NT2/D1 (cell line): ENCODE measurements around the gene AMDHD1.

ENCODE experiments used
- DNase-seq: peaks from one replicate; pipeline ENCODE4 v3.0.0-alpha.2; 2011; ENCODE audit warnings: low read depth, low spot score
- H3K27me3 ChIP-seq: 2 replicates; pipeline ENCODE4 v1.6.0; 2011; ENCODE audit warnings: mild to moderate bottlenecking; ENCODE audit not compliant: insufficient read length, insufficient read depth
- H3K36me3 ChIP-seq: 2 replicates; pipeline ENCODE4 v1.6.1; 2011; ENCODE audit warnings: mild to moderate bottlenecking, low read length, mixed read lengths; ENCODE audit not compliant: insufficient read depth, insufficient read length
- H3K4me1 ChIP-seq: 2 replicates; pipeline ENCODE4 v1.5.1; 2011; ENCODE audit not compliant: insufficient read depth, insufficient read length
- H3K4me3 ChIP-seq: 2 replicates; pipeline ENCODE4 v1.5.1; 2011; ENCODE audit warnings: low read depth; ENCODE audit not compliant: insufficient read length
- H3K9ac ChIP-seq: 2 replicates; pipeline ENCODE4 v1.6.0; 2011; ENCODE audit warnings: low read depth; ENCODE audit not compliant: insufficient read length
- H3K9me3 ChIP-seq: 2 replicates; pipeline ENCODE4 v1.5.1; 2011; ENCODE audit warnings: mild to moderate bottlenecking, low read length; ENCODE audit not compliant: insufficient read depth
- SUZ12 ChIP-seq: IDR thresholded peaks from 2 replicates; pipeline ENCODE4 v1.6.1; 2011; ENCODE audit not compliant: insufficient read length, insufficient read depth; ENCODE audit errors: extremely low read depth
- YY1 ChIP-seq: IDR thresholded peaks from 2 replicates; pipeline ENCODE4 v1.6.1; 2011; ENCODE audit not compliant: insufficient read length, insufficient read depth
- ZNF274 ChIP-seq: IDR thresholded peaks from 2 replicates; pipeline ENCODE4 v1.6.1; 2011; ENCODE audit warnings: mild to moderate bottlenecking, low read depth, low read length

Gene AMDHD1

GRCh38 chr12:95943330-95943842, at the start of gene AMDHD1:
AMDHD1 (plus strand) TSS chr12:95943331; CDS start chr12:95943399, 68 bp downstream.
- DNase-seq = peak; percentile 56
- no peaks in the 10 kb centered on the region for H3K36me3 ChIP-seq

GRCh38 chr12:95896846-95897245, 46.3 kb upstream of the AMDHD1 start:
- H3K9ac ChIP-seq = no peak overlapping the region
- H3K27me3 ChIP-seq = no peaks in the 10 kb centered on the region
- H3K4me1 ChIP-seq = no peaks in the 10 kb centered on the region
- DNase-seq = no peak
- no peak overlapping the region for H3K4me3 ChIP-seq
- H3K9me3 ChIP-seq = no peaks in the 10 kb centered on the region
- TF ChIP-seq YY1 (no peak), SUZ12 (no peak)
- H3K36me3 ChIP-seq = no peaks in the 10 kb centered on the region

More at GRCh38 chr12:95943330-95943842, at the start of gene AMDHD1:
- TF ChIP-seq YY1 (no peak), ZNF274 (no peak), SUZ12 (no peak)
- no peaks in the 10 kb centered on the region for H3K9me3 ChIP-seq
- peak within 1 kb of the TSS; percentile 92 for H3K9ac ChIP-seq
- H3K27me3 ChIP-seq = peaks cover 14% of the 10 kb centered on the region
- no peaks in the 10 kb centered on the region for H3K4me1 ChIP-seq
- peak within 1 kb of the TSS; percentile 83 for H3K4me3 ChIP-seq

- TF ChIP-seq ZNF274 (no peak), SUZ12 (no peak), YY1 (no peak)
- no peak overlapping the region for H3K9ac ChIP-seq
- DNase-seq = no peak
Measured at GRCh38 chr12:95898081-95898480, 45.0 kb upstream of the AMDHD1 start.

GRCh38 chr12:95908573-95908972, 34.6 kb upstream of the AMDHD1 start:
- H3K4me3 ChIP-seq = no peak overlapping the region
- no peaks in the 10 kb centered on the region for H3K27me3 ChIP-seq
- TF ChIP-seq ZNF274 (no peak), SUZ12 (no peak), YY1 (no peak)
- H3K36me3 ChIP-seq = no peaks in the 10 kb centered on the region
- no peaks in the 10 kb centered on the region for H3K4me1 ChIP-seq
- H3K9ac ChIP-seq = no peak overlapping the region
- peaks cover 8% of the 10 kb centered on the region; the same call in 1 of the 2 replicates for H3K9me3 ChIP-seq
- DNase-seq = no peak

More at GRCh38 chr12:95898081-95898480, 45.0 kb upstream of the AMDHD1 start:
- Histone ChIP-seq H3K36me3 (no peaks in the 10 kb centered on the region), H3K4me3 (no peak overlapping the region), H3K27me3 (no peaks in the 10 kb centered on the region), H3K4me1 (no peaks in the 10 kb centered on the region), H3K9me3 (peaks cover 7% of the 10 kb centered on the region)

GRCh38 chr12:95909871-95910270, 33.3 kb upstream of the AMDHD1 start:
- H3K27me3 ChIP-seq = no peaks in the 10 kb centered on the region
- TF ChIP-seq YY1 = no peak
- TF ChIP-seq SUZ12 = no peak
- no peak for TF ChIP-seq ZNF274
- DNase-seq = no peak
- no peak overlapping the region for H3K9ac ChIP-seq
- no peaks in the 10 kb centered on the region for H3K4me1 ChIP-seq
- H3K4me3 ChIP-seq = no peak overlapping the region
- H3K9me3 ChIP-seq = 0 out of 2 replicates have a peak, but pooled peaks cover 7% of the 10 kb centered on the region
- H3K36me3 ChIP-seq = no peaks in the 10 kb centered on the region

- no peaks in the 10 kb centered on the region for H3K9me3 ChIP-seq
- H3K4me1 ChIP-seq = no peaks in the 10 kb centered on the region
- H3K27me3 ChIP-seq = no peaks in the 10 kb centered on the region
- DNase-seq = peak; percentile 28
- H3K36me3 ChIP-seq = no peaks in the 10 kb centered on the region
- no peak overlapping the region for H3K4me3 ChIP-seq
- no peak for TF ChIP-seq SUZ12
- no peak for TF ChIP-seq YY1
- no peak for TF ChIP-seq ZNF274
- no peak overlapping the region for H3K9ac ChIP-seq
Measured at GRCh38 chr12:95918194-95918993, 24.7 kb upstream of the AMDHD1 start.

GRCh38 chr12:95919110-95919509, 24.0 kb upstream of the AMDHD1 start:
- Histone ChIP-seq H3K9me3 (no peaks in the 10 kb centered on the region), H3K36me3 (no peaks in the 10 kb centered on the region), H3K4me1 (no peaks in the 10 kb centered on the region), H3K27me3 (no peaks in the 10 kb centered on the region), H3K4me3 (no peak overlapping the region), H3K9ac (no peak overlapping the region)
- no peak for DNase-seq
- no peak for TF ChIP-seq SUZ12
- no peak for TF ChIP-seq ZNF274
- no peak for TF ChIP-seq YY1
